Activated T-helper 17 cell treated with anti-CD3 and anti-CD28 coated beads, Interleukin-2, amount 50 U/mL, for 72 hours (primary cell): ENCODE data around the gene TPST1. TPM values are rescaled to one million over a fixed set of nuclear protein-coding genes. Genes with fewer than 3 reads are reported as not detected.
"Not testable (repeated sequence)": the region's sequence is repeated elsewhere in the genome, so short reads cannot be mapped to it uniquely, and the experiment has no call there.

Experiments used
- ATAC-seq: fragments of 150-1000 bp; cut with Tn5 transposase; replicated peaks from 2 replicates; pipeline ENCODE4 v1.10.0; 2021; ENCODE audit warnings: mild to moderate bottlenecking, moderate library complexity
- H3K27ac Mint-ChIP-seq: one replicate; pipeline ENCODE4 v1.8.0; 2022; ENCODE audit warnings: mixed read lengths
- H3K27me3 Mint-ChIP-seq: one replicate; pipeline ENCODE4 v1.8.0; 2022; ENCODE audit warnings: mixed read lengths
- H3K36me3 Mint-ChIP-seq: one replicate; pipeline ENCODE4 v1.8.0; 2022; ENCODE audit warnings: low read depth, mild to moderate bottlenecking, mixed read lengths
- H3K4me1 Mint-ChIP-seq: one replicate; pipeline ENCODE4 v1.8.0; 2022; ENCODE audit warnings: mixed read lengths
- H3K4me3 Mint-ChIP-seq: one replicate; pipeline ENCODE4 v1.8.0; 2022; ENCODE audit warnings: mild to moderate bottlenecking, mixed read lengths
- H3K9me3 Mint-ChIP-seq: one replicate; pipeline ENCODE4 v1.8.0; 2022; ENCODE audit warnings: mixed read lengths
- total RNA-seq, 2 donors: library from RNA; stranded (reverse); gene quantifications; one replicate each; pipeline ENCODE4 v1.2.3, GENCODE V29; 2022

Gene TPST1
- total RNA-seq, 2 donors from 2014 or later: 0.84 to 0.93 TPM

DNA sequence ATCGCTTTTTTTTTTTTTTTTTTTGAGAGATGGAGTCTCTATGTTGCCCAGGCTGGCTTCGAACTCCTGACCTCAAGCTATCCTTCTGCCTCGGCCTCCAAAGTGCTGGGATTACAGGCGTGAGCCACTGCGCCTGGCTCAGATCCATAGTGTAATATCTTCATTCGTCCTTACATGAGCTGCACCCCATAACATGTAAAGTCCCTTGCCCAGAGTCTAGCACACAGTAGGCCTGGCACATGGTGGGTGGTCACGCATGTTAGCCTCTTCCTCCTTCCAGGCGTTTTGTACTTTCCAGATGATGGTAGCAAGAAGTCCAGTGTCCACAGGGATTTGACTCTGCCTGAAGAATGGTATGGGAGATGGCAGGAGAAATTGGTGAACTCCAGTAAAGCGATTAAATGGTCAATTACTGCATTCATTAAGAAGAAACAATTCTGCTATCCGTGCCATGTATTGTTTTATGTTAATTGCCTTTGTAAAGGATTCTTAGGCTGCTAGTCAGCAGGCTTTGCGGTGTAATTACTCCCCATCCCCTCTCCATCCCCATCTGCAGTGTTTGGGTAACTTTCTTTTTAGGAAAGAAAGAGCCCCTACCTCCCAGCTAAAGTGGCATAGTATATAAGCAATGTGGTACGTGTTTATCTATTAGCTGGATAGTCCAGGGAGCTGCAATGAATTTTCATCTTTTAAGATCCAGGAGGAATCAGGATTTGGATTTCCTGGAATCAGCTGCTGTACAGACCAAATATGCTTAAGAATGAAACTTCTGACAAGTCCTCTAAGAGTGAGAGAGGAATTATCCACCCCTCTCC, 1.2 kb downstream of the TPST1 start:
- peaks cover 37% of the 10 kb centered on the region for H3K27me3 Mint-ChIP-seq
- peak overlapping the region; percentile 70 for H3K27ac Mint-ChIP-seq
- peaks cover 20% of the 10 kb centered on the region for H3K4me1 Mint-ChIP-seq
- H3K4me3 Mint-ChIP-seq: peak overlapping the region; percentile 81
- no peaks in the 10 kb centered on the region for H3K9me3 Mint-ChIP-seq
- no peak for ATAC-seq
- H3K36me3 Mint-ChIP-seq: no peaks in the 10 kb centered on the region

DNA sequence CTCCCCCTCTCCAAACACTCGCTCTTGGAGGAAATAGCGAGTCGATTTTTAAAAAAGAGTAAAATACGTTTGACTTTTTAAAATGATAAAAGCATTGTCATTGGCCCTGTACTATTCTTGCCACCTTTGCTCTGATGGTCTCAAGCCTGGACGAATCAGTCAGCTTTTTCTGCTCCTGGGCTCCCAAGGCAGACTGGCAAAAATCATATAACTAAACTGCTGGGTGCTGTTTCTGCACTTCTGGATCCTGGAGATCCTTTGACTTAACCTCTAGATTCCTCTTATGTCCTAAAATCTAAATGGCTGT, 1.8 kb downstream of the TPST1 start:
- Mint-ChIP-seq H3K27ac (no peak overlapping the region), H3K36me3 (no peaks in the 10 kb centered on the region), H3K4me1 (peaks cover 20% of the 10 kb centered on the region), H3K27me3 (peaks cover 37% of the 10 kb centered on the region), H3K9me3 (no peaks in the 10 kb centered on the region), H3K4me3 (peak overlapping the region; percentile 81)
- no peak for ATAC-seq

DNA sequence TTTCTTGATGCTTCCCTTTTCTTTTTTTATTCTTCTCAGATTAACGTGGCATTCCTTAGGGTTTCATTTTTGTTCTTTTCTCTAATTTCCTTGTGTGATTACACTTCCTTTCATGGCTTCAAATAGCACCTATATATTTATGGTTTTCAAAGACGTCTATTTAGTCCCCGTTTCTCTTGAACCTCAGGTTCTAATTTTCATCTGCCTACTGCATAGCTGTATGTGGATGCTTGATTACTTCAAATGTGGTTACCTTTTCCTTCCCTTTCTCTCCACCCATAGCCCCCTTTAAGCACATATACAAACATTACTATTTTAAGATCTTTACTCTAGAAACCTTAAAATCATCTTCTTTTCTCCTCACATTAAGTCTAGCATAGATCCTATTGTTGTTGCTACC, 2.4 kb downstream of the TPST1 start:
- H3K9me3 Mint-ChIP-seq: no peaks in the 10 kb centered on the region
- no peak overlapping the region for H3K27ac Mint-ChIP-seq
- H3K4me3 Mint-ChIP-seq: no peak overlapping the region
- H3K27me3 Mint-ChIP-seq: peaks cover 32% of the 10 kb centered on the region
- H3K4me1 Mint-ChIP-seq: peaks cover 17% of the 10 kb centered on the region
- ATAC-seq: no peak
- no peaks in the 10 kb centered on the region for H3K36me3 Mint-ChIP-seq

DNA sequence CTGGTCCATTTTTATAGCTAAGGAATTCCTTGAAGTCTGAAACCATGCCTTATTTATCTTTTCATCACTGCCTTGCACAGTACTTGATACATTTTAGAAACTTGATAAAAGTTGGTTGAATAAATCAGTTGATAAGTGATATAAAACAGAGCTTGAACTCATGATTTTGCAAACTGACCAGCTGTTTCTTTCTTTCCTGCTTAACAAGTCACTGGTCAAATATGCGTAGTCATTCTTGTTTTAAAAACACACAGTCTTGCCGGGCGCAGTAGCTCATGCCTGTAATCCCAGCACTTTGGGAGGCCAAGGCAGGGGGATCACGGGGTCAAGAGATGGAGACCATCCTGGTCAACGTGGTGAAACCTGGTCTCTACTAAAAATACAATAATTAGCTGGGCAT, 6.3 kb downstream of the TPST1 start:
- no peak for ATAC-seq
- Mint-ChIP-seq H3K9me3 (no peaks in the 10 kb centered on the region), H3K27me3 (peaks cover 28% of the 10 kb centered on the region), H3K4me1 (peaks cover 10% of the 10 kb centered on the region), H3K36me3 (no peaks in the 10 kb centered on the region), H3K27ac (no peak overlapping the region), H3K4me3 (no peak overlapping the region)

DNA sequence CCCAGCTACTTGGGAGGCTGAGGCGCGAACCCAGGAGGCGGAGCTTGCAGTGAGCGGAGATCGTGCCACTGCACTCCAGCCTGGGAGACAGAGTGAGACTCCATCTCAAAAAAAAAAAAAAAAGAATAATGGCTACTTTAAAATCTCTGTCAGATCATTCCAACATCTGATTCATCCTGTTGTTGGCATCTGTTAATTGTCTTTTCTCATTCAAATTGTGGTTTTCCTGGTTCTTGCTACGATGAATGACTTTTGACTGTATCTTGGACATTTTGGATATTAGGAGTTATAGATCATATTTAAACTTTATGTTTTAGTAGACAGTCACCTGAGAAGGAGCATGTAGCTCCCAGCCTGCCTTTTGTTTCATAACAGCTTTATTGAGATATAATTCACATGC, 8.5 kb downstream of the TPST1 start:
- H3K4me3 Mint-ChIP-seq: no peak overlapping the region
- H3K27me3 Mint-ChIP-seq: peaks cover 17% of the 10 kb centered on the region
- H3K4me1 Mint-ChIP-seq: no peaks in the 10 kb centered on the region
- no peaks in the 10 kb centered on the region for H3K9me3 Mint-ChIP-seq
- H3K36me3 Mint-ChIP-seq: no peaks in the 10 kb centered on the region
- ATAC-seq: no peak
- no peak overlapping the region for H3K27ac Mint-ChIP-seq

DNA sequence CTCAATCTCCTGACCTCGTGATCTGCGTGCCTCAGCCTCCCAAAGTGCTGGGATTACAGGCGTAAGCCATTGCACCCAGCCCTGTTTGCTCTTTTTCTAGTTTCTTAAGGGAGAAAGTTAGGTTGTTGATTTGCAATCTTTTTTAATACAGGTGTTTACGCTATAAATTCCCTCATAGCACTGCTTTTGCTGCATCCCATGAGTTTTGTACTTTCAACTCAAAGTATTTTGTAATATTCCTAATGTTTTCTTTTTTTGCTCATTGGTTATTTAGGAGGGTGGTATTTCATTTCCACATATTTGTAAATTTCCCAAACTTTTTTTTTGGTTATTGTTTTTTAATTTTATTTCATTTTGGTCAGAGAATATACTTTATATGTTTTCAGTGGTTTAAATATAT, 11.6 kb downstream of the TPST1 start:
- Mint-ChIP-seq H3K4me1 (no peaks in the 10 kb centered on the region), H3K9me3 (no peaks in the 10 kb centered on the region), H3K36me3 (no peaks in the 10 kb centered on the region), H3K27ac (no peak overlapping the region), H3K4me3 (no peak overlapping the region), H3K27me3 (peaks cover 8% of the 10 kb centered on the region)
- ATAC-seq: no peak

DNA sequence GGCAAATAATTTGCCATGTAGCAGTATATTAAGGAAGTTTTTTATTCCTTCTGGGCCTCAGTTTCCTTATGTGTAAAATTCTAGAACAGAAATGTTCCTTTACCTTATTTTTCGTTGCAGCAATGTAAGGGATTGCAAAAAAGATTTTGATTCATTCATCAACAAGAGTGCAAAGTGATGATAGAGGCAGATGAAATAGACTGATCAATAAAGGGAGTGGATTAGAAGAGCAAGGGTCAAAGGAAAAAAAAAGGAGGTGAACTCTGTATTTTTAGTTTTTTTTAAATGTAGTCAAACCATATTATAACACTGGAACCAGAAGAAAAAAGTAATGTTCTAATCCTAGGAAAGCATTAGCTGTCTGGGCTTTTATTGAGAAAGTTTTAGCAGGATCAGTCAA, 14.7 kb downstream of the TPST1 start:
- Mint-ChIP-seq H3K27ac (no peak overlapping the region), H3K4me3 (no peak overlapping the region), H3K4me1 (no peaks in the 10 kb centered on the region), H3K27me3 (peaks cover 4% of the 10 kb centered on the region), H3K36me3 (no peaks in the 10 kb centered on the region), H3K9me3 (no peaks in the 10 kb centered on the region)
- ATAC-seq: no peak

DNA sequence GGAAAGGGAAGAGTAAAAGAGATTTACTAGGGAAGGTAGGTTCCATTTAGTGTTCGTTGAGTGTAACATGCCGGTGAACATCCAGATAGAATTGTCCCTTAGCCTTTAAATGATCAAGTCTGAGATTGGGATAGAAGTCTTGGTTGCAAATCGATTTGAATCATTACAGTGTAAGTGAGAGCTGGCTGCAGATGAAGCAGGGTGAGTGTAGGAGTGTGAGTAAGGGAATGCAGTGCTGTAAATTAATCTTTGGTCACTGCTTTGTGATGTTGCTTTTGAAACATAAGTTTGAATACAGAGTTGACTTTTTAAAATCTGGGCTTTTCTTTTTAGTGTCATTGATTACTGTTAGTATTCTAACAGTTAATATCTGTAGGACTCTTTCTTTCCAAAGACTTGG, 16.3 kb downstream of the TPST1 start:
- no peaks in the 10 kb centered on the region for H3K4me1 Mint-ChIP-seq
- peaks cover 4% of the 10 kb centered on the region for H3K27me3 Mint-ChIP-seq
- no peak for ATAC-seq
- no peaks in the 10 kb centered on the region for H3K9me3 Mint-ChIP-seq
- no peaks in the 10 kb centered on the region for H3K36me3 Mint-ChIP-seq
- no peak overlapping the region for H3K4me3 Mint-ChIP-seq
- H3K27ac Mint-ChIP-seq: no peak overlapping the region

DNA sequence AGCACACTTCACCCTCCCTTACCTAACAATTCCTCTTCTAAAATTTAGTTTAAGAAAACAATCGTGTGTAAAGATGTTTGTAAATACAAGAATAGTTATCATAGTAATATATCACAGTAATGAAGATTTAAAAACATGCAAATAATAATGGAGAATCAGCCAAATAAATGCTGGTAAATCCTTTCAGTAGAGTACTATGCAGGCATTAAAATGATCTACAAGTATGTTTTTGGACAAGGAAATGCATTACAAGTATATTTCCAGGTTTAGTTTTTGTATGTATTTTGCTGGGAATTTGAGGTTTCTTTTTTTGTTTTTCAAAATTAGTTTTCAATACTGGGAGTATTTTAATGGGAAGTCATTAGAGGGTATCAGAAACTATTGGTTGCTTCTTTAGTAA, 22.7 kb downstream of the TPST1 start:
- no peaks in the 10 kb centered on the region for H3K9me3 Mint-ChIP-seq
- no peaks in the 10 kb centered on the region for H3K4me1 Mint-ChIP-seq
- no peak for ATAC-seq
- no peaks in the 10 kb centered on the region for H3K36me3 Mint-ChIP-seq
- H3K4me3 Mint-ChIP-seq: no peak overlapping the region
- no peaks in the 10 kb centered on the region for H3K27me3 Mint-ChIP-seq
- no peak overlapping the region for H3K27ac Mint-ChIP-seq

DNA sequence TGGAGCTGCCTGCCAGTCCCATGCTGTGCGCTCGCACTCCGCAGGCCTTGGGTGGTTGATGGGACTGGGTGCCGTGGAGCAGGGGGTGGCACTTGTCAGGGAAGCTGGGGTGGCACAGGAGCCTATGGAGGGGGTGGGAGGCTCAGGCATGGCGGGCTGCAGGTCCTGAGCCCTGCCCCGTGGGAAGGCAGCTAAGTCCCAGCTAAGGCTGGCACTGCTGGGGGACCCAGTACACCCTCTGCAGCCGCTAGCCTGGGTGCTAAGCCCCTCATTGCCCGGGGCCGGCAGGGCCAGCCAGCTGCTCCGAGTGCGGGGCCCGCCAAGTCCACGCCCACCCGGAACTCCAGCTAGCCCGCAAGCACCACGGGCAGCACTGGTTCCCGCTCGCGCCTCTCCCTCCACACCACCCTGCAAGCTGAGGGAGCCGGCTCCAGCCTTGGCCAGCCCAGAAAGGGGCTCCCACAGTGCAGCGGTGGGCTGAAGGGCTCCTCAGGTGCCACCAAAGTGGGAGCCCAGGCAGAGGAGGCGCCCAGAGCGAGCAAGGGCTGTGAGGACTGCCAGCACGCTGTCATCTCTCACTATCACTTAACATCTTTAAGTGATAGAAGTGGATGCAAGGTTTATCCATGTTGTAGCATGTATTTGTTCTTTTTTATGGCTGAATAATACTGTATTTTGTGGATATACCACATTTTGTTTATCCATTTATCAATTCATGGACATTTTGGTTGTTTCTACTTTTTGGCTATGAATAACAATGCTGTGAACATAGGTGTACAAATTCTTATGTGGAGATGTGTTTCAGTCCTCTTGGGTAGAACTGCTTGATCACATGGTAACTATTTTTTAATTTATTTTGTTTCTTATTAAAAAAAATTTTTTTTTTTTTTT, 26.4 kb downstream of the TPST1 start:
- not testable (repeated sequence) for H3K4me3 Mint-ChIP-seq

DNA sequence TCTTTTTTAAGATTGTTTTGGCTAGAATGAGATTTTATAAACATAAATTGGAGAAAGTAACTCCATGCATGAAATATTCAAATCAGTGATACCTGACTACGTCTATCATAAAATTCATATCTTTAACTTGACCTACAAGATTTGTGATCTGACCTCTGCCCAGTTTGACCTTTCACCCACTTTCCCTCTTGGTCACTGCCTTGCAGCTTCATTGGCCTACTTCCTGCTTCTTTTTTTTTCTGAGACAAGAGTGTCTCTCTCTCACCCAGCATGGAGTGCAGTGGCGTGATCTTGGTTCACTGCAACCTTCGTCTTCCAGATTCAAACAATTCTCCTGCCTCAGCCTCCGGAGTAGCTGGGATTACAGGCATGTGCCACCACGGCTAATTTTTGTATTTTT, 28.5 kb downstream of the TPST1 start:
- Mint-ChIP-seq H3K36me3 (no peaks in the 10 kb centered on the region), H3K4me3 (no peak overlapping the region), H3K27me3 (no peaks in the 10 kb centered on the region), H3K4me1 (no peaks in the 10 kb centered on the region), H3K27ac (no peak overlapping the region), H3K9me3 (no peaks in the 10 kb centered on the region)
- ATAC-seq: no peak

More for the DNA sequence above, 26.4 kb downstream of the TPST1 start:
- H3K9me3 Mint-ChIP-seq, H3K27me3 Mint-ChIP-seq, H3K36me3 Mint-ChIP-seq, ATAC-seq, H3K4me1 Mint-ChIP-seq, H3K27ac Mint-ChIP-seq: not testable (repeated sequence)

DNA sequence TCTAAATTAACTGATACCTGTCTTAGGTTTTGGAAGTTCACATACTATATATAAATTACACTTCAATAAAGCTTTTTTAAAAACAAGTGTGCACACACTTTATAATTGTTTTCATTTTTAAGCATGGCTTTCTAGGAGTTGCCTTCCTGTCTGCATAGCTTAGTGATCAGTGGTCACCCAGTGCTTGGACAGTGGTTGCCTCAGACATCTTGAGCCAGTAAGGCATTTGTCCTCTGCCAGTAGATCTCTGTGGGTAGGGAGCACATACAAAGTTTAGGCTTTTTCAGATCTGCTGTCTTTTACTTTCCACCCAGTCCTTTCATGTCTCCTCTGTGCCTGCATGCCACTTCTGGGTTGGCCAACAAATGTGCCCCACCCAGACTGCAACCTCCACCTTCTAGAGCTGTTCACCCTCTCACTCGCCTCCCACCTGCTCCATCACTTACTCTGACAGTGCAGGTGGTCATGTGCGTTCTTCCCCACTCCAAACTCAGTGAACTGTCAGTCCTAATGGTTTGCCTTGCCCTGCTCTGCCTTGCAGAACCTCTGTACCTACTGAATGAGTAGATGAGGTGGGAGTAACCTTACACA, 31.7 kb downstream of the TPST1 start:
- Mint-ChIP-seq H3K27ac (no peak overlapping the region), H3K4me1 (no peaks in the 10 kb centered on the region), H3K27me3 (no peaks in the 10 kb centered on the region), H3K9me3 (no peaks in the 10 kb centered on the region), H3K4me3 (no peak overlapping the region), H3K36me3 (no peaks in the 10 kb centered on the region)
- ATAC-seq: no peak

DNA sequence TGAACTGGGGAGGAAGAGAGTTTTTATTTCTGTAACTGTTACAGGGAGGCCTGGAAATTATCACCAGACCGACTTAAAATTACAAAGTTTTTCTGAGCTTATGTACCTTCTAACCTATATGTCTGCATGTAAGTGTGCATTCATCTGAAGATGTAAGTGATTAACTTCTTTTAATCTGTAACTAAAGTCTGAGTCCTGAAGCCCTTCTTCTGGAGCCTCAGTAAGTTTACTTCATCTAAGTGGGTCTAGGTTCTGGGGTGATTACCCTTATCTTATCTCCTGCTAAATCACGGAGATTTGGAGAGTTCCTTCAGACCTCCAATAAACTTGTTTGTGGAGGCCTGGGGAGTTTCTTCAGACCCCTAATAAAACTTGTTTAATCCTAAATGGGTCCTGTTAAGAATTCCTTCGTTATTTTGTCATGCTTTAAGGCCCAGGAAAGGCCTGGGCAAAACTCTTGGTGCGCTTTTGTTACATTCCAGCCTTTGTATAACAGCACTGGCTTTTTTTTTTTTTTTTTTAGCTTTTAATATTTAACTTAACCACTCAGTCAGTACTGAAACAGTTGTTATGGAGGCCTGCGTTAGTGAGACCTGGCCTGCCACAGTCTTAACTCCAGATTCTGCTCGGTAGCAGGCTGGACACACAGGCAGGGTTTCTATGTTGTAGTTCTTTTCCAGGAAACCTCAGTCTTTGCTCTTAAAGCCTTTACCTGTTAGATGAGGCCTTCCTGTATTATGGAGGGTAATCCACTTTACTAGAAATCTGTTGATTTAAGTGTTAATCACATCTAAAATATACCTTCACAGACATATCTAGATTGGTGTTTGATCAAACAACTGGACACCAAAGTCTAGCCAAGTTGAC, 33.0 kb downstream of the TPST1 start:
- no peaks in the 10 kb centered on the region for H3K36me3 Mint-ChIP-seq

DNA sequence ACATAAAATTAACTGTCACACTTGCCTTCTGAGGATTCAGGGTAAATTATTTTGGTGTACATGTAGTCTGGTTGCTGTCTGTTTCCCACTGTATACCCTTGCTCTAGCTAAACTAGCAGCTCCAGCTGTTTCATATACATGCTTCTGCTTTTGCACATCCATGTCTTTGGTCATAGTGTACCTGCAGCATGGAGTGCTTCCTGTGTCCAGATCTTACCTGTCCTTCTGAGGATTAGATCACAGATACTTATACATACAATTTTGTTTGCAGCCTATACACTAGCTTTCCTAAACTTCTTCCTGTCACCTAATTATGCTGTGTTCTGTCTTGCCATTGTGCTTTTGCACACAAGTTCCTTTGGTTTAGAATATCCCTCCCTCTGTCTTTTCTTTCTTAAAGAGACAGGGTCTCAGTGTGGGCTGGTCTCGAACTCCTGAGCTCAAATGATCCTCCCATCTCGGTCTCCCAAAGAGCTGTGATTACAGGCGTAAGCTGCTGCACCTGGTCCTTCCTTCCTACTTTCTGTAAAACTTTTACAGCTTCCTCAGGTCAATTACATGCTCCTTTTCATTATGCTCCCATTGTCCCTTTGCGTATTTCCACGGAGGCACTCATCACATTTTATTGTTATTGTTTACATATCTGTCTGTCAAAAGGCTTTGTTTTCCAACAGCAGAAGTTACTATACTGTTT, 33.8 kb downstream of the TPST1 start:
- no peaks in the 10 kb centered on the region for H3K4me1 Mint-ChIP-seq
- H3K4me3 Mint-ChIP-seq: no peak overlapping the region
- H3K36me3 Mint-ChIP-seq: no peaks in the 10 kb centered on the region
- no peaks in the 10 kb centered on the region for H3K27me3 Mint-ChIP-seq
- ATAC-seq: no peak
- no peak overlapping the region for H3K27ac Mint-ChIP-seq
- H3K9me3 Mint-ChIP-seq: no peaks in the 10 kb centered on the region

More for the DNA sequence above, 33.0 kb downstream of the TPST1 start:
- H3K27me3 Mint-ChIP-seq: no peaks in the 10 kb centered on the region
- ATAC-seq: no peak
- no peak overlapping the region for H3K4me3 Mint-ChIP-seq
- no peaks in the 10 kb centered on the region for H3K9me3 Mint-ChIP-seq
- H3K4me1 Mint-ChIP-seq: no peaks in the 10 kb centered on the region
- no peak overlapping the region for H3K27ac Mint-ChIP-seq
